Stimulated activated CD8-positive, alpha-beta memory T cell treated with anti-CD3 and anti-CD28 coated beads, Interleukin-12 subunit alpha, Interleukin-12 subunit beta, amount 100 ng/mL, for 24 hours (primary cell): ENCODE data around the gene RNASE9.
"Not testable (repeated sequence)": the region's sequence is repeated elsewhere in the genome, so short reads cannot be mapped to it uniquely, and the experiment has no call there.

Experiments used
- DNase-seq: peaks from one replicate; pipeline ENCODE4 v3.0.0-alpha.2; 2020; ENCODE audit errors: extremely low read depth

Gene RNASE9

GRCh38 chr14:20560961-20561360 is at the start of gene RNASE9:
Gene RNASE9 (minus strand): TSS chr14:20561047.
- DNase-seq: no peak

- peak; percentile 58 for DNase-seq
Observed at GRCh38 chr14:20610002-20610765, 49.3 kb upstream of the RNASE9 start.

GRCh38 chr14:20609215-20610001 is 48.6 kb upstream of the RNASE9 start:
- DNase-seq: no peak

- no peak for DNase-seq
Observed at GRCh38 chr14:20608383-20609110, 47.7 kb upstream of the RNASE9 start.

- no peak for DNase-seq
Observed at GRCh38 chr14:20607617-20608016, 46.8 kb upstream of the RNASE9 start.

GRCh38 chr14:20606902-20607242 is 46.0 kb upstream of the RNASE9 start:
- no peak for DNase-seq

- DNase-seq: no peak
Observed at GRCh38 chr14:20606190-20606901, 45.5 kb upstream of the RNASE9 start.

- DNase-seq: no peak
Observed at GRCh38 chr14:20603813-20604690, 43.2 kb upstream of the RNASE9 start.

- no peak for DNase-seq
Observed at GRCh38 chr14:20602583-20602982, 41.7 kb upstream of the RNASE9 start.

- no peak for DNase-seq
Observed at GRCh38 chr14:20601522-20601921, 40.7 kb upstream of the RNASE9 start.

- no peak for DNase-seq
Observed at GRCh38 chr14:20597108-20597507, 36.3 kb upstream of the RNASE9 start.

- DNase-seq: not testable (repeated sequence)
Observed at GRCh38 chr14:20595726-20596125, 34.9 kb upstream of the RNASE9 start.

- no peak for DNase-seq
Observed at GRCh38 chr14:20592574-20592973, 31.7 kb upstream of the RNASE9 start.

GRCh38 chr14:20591235-20591634 is 30.4 kb upstream of the RNASE9 start, which contains the start of gene RNASE12:
Gene RNASE12 (minus strand): TSS chr14:20591376. CDS start chr14:20590723, 653 bp downstream.
- DNase-seq: no peak

- no peak for DNase-seq
Observed at GRCh38 chr14:20587489-20588154, 26.8 kb upstream of the RNASE9 start, which contains the start of gene RNASE11. Gene RNASE11 (minus strand): TSS chr14:20588001.

- no peak for DNase-seq
Observed at GRCh38 chr14:20583908-20584307, 23.1 kb upstream of the RNASE9 start.

- no peak for DNase-seq
Observed at GRCh38 chr14:20583142-20583541, 22.3 kb upstream of the RNASE9 start.

- no peak for DNase-seq
Observed at GRCh38 chr14:20580242-20580641, 19.4 kb upstream of the RNASE9 start.

- DNase-seq: no peak
Observed at GRCh38 chr14:20578784-20579502, 18.1 kb upstream of the RNASE9 start.
